MM.1S (cell line): ENCODE results near the gene ANKMY1.

Experiments
- DNase-seq: peaks from one replicate; pipeline ENCODE4 v3.0.0-alpha.2; 2015
- H2AFZ ChIP-seq: fragments of 300-600 bp; sonication (generic); 2 replicates; pipeline ENCODE4 v1.6.0; 2016; ENCODE audit warnings: antibody characterized with exemption, low read length
- H3F3A ChIP-seq: fragments of 300-600 bp; sonication (generic); 2 replicates; pipeline ENCODE4 v1.6.1; 2016; ENCODE audit warnings: mild to moderate bottlenecking, antibody characterized with exemption, low read length, moderate library complexity, mixed read lengths; ENCODE audit not compliant: insufficient read depth
- H3K27ac ChIP-seq: fragments of 300-600 bp; sonication (generic); 2 replicates; pipeline ENCODE4 v1.5.1; 2016; ENCODE audit warnings: mild to moderate bottlenecking, low read length
- H3K27me3 ChIP-seq: fragments of 300-600 bp; sonication (generic); replicated peaks from 2 replicates; pipeline ENCODE4 v1.6.0; 2016; ENCODE audit warnings: low read length; ENCODE audit not compliant: insufficient read depth
- H3K36me3 ChIP-seq: fragments of 300-600 bp; sonication (generic); replicated peaks from 2 replicates; pipeline ENCODE4 v1.6.1; 2016; ENCODE audit warnings: mild to moderate bottlenecking, low read length, mixed read lengths; ENCODE audit not compliant: insufficient read depth
- H3K4me1 ChIP-seq: fragments of 300-600 bp; sonication (generic); 2 replicates; pipeline ENCODE4 v1.6.1; 2016; ENCODE audit warnings: low read length, mixed read lengths
- H3K4me2 ChIP-seq: fragments of 300-600 bp; sonication (generic); 2 replicates; pipeline ENCODE4 v1.6.0; 2016; ENCODE audit warnings: low read depth, low read length
- H3K4me3 ChIP-seq: fragments of 300-600 bp; sonication (generic); 2 replicates; pipeline ENCODE4 v1.5.1; 2016; ENCODE audit warnings: low read length, mixed read lengths
- H3K79me2 ChIP-seq: fragments of 300-600 bp; sonication (generic); 2 replicates; pipeline ENCODE4 v1.6.1; 2016; ENCODE audit warnings: mixed run types, low read length, mixed read lengths
- H3K9ac ChIP-seq: fragments of 300-600 bp; sonication (generic); 2 replicates; pipeline ENCODE4 v1.6.1; 2016; ENCODE audit warnings: low read length, mixed read lengths
- H3K9me2 ChIP-seq: fragments of 300-600 bp; sonication (generic); replicated peaks from 2 replicates; pipeline ENCODE4 v1.6.1; 2016; ENCODE audit warnings: mild to moderate bottlenecking, low read length, mixed read lengths; ENCODE audit not compliant: insufficient read depth
- H3K9me3 ChIP-seq: fragments of 300-600 bp; sonication (generic); replicated peaks from 2 replicates; pipeline ENCODE4 v1.6.1; 2016; ENCODE audit warnings: mild to moderate bottlenecking, low read length, mixed read lengths; ENCODE audit not compliant: insufficient read depth
- H4K20me1 ChIP-seq: fragments of 300-600 bp; sonication (generic); 2 replicates; pipeline ENCODE4 v1.6.1; 2016; ENCODE audit warnings: mild to moderate bottlenecking, low read length, moderate library complexity, mixed read lengths; ENCODE audit not compliant: insufficient read depth
- CTCF ChIP-seq: fragments of 300-600 bp; sonication (generic); IDR thresholded peaks from 2 replicates; pipeline ENCODE4 v1.5.1; 2016; ENCODE audit warnings: antibody characterized with exemption, low read length, mixed read lengths
- EZH2 ChIP-seq: fragments of 300-600 bp; sonication (generic); optimal IDR thresholded peaks from 2 replicates; pipeline ENCODE3; 2017; ENCODE audit warnings: low read depth, mild to moderate bottlenecking, antibody characterized with exemption, low read length, mixed read lengths
- EZH2phosphoT487 ChIP-seq: fragments of 300-600 bp; sonication (generic); IDR thresholded peaks from 2 replicates; pipeline ENCODE4 v1.6.1; 2018; ENCODE audit warnings: antibody characterized with exemption, low read length

The ANKMY1 gene

GRCh38 chr2:240502430-240503121 lies 55.2 kb downstream of the ANKMY1 start:
- no peak for TF ChIP-seq EZH2
- TF ChIP-seq CTCF = no peak
- TF ChIP-seq EZH2phosphoT487 = no peak
- Histone ChIP-seq H3K9me2 (no peaks in the 10 kb centered on the region), H2AFZ (no peak overlapping the region), H3K36me3 (no peaks in the 10 kb centered on the region), H3K9ac (no peak overlapping the region), H3F3A (no peaks in the 10 kb centered on the region), H3K4me2 (no peak overlapping the region), H3K27ac (no peak overlapping the region), H3K4me1 (no peaks in the 10 kb centered on the region), H3K79me2 (no peaks in the 10 kb centered on the region), H4K20me1 (no peaks in the 10 kb centered on the region), H3K4me3 (no peak overlapping the region), H3K9me3 (no peaks in the 10 kb centered on the region), H3K27me3 (no peaks in the 10 kb centered on the region)
- no peak for DNase-seq

GRCh38 chr2:240502059-240502429 lies 55.7 kb downstream of the ANKMY1 start:
- no peak for DNase-seq
- no peaks in the 10 kb centered on the region; the same call in 1 of the 2 replicates for H3K36me3 ChIP-seq
- H3K4me3 ChIP-seq = no peak overlapping the region
- no peak for TF ChIP-seq EZH2
- no peak for TF ChIP-seq CTCF
- no peak for TF ChIP-seq EZH2phosphoT487
- no peaks in the 10 kb centered on the region for H4K20me1 ChIP-seq
- no peaks in the 10 kb centered on the region for H3K9me2 ChIP-seq
- H3K27ac ChIP-seq = no peak overlapping the region
- H3K9me3 ChIP-seq = no peaks in the 10 kb centered on the region
- H3K4me2 ChIP-seq = no peak overlapping the region
- H3K9ac ChIP-seq = no peak overlapping the region
- no peaks in the 10 kb centered on the region for H3F3A ChIP-seq
- H3K4me1 ChIP-seq = no peaks in the 10 kb centered on the region
- H3K27me3 ChIP-seq = no peaks in the 10 kb centered on the region
- H2AFZ ChIP-seq = no peak overlapping the region
- no peaks in the 10 kb centered on the region for H3K79me2 ChIP-seq

GRCh38 chr2:240501531-240501991 lies 56.2 kb downstream of the ANKMY1 start:
- no peaks in the 10 kb centered on the region for H3K4me1 ChIP-seq
- no peaks in the 10 kb centered on the region for H3K9me3 ChIP-seq
- H3K9ac ChIP-seq = no peak overlapping the region
- no peak overlapping the region for H3K27ac ChIP-seq
- H3K4me2 ChIP-seq = no peak overlapping the region
- H3F3A ChIP-seq = no peaks in the 10 kb centered on the region
- no peak for TF ChIP-seq EZH2
- TF ChIP-seq CTCF = no peak
- no peak for TF ChIP-seq EZH2phosphoT487
- H3K36me3 ChIP-seq = no peaks in the 10 kb centered on the region; the same call in 1 of the 2 replicates
- H3K27me3 ChIP-seq = no peaks in the 10 kb centered on the region
- no peaks in the 10 kb centered on the region for H3K9me2 ChIP-seq
- H2AFZ ChIP-seq = no peak overlapping the region
- no peaks in the 10 kb centered on the region for H4K20me1 ChIP-seq
- DNase-seq = no peak
- no peak overlapping the region for H3K4me3 ChIP-seq
- H3K79me2 ChIP-seq = no peaks in the 10 kb centered on the region
